Esophagus mucosa (tissue), 1 donor: ENCODE measurements around the gene ZRANB1. TPM values are rescaled to one million over a fixed set of nuclear protein-coding genes. Genes with fewer than 3 reads are reported as not detected.

Source experiments
- ATAC-seq: fragments of 200-7000 bp; cut with Tn5 transposase; one replicate; pipeline ENCODE4 v1.9.1; 2020
- total RNA-seq: library from RNA; stranded (reverse); gene quantifications from one replicate; pipeline ENCODE4 v1.2.4, GENCODE V29; 2023
- donor health status: DM: yes; HTN: yes; CAD: no.

ZRANB1 gene
- total RNA-seq, 1 donor from 2014 or later, result 14.2 TPM

DNA sequence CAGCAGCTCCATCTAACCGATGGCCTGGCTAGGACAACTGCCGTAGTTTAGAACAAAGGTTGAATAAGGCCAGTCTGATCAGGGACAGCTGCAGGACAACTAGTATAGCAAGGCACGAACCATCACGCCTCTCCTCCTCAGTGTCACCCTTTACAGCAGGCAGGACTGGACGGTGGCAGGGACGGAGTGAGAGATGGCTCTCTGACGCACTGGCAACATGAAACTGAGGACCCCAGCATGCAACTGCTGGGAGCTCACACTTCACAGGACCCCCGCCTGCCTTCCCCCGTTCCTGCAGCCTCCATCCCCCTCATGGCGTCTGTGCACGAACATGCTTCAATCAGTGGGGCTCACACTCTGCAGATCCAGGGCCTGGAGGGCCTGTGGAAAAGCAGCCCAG is 53.7 kb downstream of the ZRANB1 start:
- no peak for ATAC-seq

DNA sequence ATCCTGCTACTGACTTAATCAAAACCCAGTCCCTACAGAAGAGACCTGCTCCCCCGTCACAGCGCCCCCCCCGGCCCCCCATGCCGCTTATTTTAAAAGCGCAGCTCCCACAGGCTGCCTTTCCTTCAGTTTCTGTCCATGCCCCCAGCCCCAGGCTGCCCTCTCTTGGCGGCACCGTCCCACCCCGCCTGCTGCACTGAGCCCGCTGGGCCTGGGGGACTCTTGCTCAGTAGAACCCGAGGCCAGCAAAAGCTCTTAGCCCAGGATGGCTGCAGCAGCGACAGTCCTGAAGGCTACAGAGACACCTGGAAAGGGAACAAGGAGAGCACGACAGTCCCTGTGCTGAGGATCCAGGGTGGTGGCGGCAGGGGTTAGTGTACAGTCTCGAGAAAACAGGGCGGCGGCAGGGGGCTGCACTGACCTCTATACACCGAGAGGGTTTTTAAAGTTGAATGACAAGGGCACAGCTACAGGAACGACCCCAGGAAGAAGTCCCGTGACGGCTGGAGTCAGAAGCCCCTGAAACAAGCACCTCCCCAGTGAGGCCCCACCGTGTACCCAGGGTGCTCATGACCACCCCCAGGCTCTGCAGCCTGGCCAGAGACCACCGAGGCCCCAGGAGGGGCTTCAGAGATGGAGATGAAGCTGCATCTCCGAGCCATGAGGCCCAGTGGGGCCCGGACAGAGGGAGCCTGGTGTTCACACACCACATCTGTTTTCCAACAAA is 54.4 kb downstream of the ZRANB1 start:
- no peak for ATAC-seq

DNA sequence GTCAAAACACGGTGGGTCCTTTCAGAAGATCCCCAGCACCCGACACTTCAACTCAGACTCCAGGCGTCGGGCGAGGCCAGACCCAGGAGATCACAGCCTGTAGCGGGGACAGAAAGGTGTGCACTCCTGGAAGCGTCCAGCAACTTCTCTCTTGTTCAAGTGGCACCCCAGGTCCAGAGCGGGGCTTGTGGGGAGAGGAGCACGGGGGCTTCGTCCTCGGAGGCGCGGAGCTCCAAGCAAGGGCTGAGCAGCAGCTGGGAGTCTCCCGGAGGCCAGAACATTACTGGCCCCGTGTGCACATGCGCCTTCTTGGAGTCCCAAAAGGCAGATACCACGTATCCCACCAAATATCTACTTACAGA is 54.9 kb downstream of the ZRANB1 start:
- ATAC-seq, result no peak

DNA sequence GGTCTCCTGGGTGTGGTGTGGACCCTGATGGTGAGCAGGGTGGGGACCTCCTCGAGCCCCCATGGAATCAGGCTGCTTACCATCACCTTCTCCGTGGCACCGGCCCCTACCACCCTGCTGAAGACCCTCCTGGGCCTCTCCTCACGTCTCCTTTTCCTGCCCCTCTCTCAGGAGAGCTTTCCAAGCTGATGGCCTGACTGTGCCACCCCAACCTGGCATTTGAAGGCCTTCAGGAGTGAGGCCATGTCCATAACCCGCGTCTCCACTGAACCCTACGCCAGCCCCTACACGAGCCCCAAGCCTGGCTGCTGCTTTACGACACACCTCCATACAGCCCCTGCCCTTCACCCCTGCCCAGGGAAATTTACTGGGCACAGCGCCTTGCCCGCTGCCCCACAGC is 55.4 kb downstream of the ZRANB1 start:
- no peak for ATAC-seq

DNA sequence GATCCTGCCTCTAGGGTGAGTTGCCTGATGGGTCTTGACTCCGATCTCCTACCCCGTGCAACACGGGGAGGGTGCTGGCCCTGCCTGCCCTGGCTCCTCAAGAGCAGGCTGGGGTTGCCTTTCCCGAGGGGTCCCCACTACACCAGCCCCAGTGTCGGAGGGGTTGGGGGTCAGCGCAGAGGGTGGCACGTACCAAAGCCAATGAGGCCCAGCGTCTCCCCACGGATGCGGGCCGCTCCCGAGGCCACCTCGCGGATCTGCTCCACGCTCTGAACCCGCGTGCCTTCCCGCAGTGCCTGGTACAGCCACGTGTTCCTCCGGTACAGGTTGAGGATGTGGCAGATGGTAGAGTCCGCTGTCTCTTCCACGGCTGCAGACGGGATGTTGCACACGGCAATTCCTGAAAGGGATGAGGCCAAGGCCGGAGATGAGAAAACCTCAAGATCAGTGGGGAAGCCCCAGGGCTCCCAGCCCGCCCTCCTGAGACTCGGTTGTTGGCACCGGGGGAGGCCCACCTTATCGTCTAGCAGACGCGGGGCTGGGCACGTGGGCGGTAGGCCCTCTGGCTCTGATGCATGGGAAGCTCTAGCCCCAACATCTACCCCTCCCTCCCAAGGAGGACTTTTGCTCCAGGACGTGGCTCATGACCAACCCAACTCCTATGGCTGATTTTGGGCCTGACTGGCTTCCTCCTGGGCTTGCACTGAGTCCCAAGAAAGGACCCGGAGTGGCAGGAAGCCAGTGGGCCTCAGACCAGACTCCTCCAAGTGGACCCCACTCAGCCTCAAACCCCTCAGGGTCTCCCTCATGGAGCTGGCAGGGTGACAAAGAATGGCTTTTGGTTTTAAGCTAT is 56.1 kb downstream of the ZRANB1 start:
- no peak for ATAC-seq

DNA sequence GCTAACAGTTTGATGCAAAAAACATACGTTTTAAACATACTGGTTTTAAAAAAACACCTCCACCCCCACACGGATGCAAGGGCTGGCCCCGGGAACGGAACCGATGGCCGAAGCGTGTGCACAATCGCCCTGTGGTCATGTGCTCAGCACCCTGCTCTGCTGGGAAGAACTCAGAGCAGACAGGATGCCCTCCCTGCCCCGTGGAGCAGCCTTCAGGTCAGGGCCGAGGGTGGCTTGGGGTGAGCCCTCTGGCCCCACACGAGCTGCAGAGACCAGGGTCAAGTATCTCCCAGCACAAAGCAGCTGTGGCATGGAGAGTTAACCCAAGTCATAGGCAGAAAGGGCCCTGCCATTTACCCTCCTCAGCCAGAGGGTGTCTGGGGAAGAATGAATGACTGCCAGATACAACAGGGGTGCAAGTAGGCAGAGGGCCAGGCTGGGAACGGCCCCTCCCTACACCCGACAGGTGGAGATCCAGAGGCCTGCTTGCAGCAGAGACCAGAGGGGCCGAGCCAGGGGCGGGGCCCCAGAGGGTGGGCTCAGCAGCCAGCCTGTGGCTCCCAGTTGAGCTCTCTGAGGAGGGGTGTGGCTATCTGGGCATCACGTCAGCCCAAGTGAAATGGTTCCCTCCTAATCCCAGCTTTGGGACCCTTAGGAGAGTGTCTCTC is 56.8 kb downstream of the ZRANB1 start:
- ATAC-seq, result no peak

DNA sequence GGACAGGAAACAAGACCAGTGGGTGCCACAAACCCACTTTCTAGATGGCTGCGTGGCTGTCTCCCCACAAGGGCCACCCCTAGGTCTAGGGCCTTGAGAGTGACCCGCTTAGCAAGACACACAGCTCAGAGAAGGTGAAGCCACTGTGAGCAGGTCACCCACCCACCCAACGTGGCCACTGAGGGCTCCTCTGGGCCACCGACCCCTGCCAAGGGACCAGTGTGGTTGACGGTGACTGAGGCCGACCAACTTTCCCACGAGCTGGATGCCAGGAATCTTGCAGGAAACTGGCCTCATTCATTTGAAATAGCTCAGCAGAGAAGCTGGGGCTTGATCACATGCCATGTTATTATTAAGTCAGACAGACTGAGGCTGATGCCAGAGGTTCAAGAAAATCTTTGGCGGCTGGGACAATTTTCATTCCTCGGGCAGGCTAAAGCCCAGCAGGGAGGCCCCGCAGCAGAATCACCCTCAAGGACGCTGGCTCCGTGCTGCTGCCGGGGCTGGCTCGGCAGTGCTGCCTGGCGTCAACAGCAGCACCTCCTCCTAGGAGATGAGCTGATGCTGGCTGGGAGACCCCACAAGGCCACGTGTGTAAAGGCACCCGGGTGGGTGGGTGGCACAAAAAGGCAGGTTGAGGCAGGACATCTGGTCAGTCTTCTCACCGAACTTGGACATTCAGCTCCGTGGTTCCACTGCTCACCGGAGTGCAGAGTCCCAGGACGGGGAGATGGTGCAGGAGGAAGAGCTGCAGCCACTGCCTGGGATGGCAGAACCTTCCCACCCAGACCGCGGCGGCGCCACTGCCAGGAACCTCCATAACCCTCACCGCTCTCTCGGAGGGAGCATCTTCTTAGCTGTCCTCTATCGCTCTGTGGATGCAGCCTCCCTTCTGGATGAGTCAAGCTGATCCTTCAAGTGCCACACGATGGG is 57.8 kb downstream of the ZRANB1 start:
- no peak for ATAC-seq

DNA sequence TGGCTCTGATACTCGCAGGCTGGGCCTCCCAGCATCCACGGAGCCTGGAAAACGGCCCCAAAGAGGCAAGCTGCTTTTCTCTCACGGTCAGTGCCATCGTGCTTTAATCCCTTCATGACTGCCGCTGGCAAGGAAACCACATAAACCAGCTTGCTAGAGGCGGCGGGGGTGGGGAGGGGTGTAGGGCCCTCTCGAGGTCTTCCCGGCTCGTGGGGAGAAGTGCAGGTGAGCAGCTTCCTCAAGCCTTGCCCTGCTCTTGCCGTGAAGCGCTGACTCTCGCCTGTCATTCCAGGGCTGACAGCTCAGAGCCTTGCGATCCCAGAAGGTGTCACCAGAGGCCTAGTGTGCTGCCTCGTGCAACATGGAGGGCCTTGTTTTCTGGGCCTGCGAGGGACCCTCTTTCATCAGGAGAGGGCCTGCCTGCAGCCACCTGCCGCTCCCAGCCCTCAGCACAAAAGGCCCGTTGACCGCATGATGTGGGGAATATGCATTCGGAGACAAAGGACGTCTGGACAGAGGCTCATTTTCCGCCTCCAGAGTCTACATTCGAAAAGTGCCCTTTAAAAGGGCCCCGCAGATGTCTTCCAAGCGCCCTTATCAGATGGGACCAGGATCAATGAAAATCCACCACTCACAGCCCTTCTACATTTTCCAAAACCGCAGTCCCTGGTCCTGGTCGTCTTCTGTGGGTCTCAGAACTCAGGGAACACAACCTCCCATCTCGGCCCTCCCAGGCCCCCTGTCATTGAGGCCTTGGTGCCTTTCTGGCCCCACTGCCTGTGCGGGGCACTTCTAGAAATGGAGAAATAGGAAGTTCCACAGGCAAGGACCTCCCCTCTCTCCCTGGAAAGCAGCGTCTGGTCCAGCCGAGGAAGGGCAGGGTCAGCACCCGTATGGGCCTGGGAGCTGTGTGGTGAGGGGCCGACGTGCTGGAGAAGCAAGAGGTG is 58.7 kb downstream of the ZRANB1 start:
- peak; percentile 40 for ATAC-seq

DNA sequence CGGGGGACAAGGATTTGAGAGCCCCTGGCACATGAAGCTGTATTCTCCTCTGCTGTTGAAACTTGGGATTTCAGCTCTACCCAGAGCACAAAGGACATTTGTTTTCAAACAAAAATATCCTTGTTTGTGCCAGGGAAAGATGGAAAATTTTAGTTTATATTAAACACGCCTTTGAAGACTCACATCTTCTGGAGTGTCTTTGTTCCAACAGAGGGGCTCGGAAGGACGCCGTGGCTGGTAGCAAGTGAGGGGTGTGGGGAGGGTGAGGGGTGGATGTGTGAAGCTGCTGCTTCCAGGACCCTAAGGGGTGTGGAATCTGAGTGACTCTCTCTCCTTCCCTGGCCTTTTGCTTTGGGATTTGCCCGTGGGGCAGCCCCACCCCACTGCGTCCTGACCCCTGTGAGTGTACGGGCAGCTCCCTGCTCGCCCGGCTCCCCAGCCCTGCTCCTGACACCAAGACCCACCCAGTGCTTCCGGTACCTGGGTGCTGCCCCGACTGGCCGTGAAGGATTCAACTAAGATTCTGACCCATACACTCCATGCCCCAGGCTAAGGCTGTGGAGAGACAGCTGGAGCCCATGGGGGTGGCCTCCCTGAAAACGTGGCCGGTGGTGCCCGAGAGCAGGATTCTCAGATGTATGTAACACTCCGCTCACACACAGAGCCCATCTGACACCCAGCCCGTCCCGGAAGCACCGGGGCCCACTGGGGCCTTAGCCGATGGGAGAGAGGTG is 59.6 kb downstream of the ZRANB1 start:
- peak; percentile 82 for ATAC-seq

DNA sequence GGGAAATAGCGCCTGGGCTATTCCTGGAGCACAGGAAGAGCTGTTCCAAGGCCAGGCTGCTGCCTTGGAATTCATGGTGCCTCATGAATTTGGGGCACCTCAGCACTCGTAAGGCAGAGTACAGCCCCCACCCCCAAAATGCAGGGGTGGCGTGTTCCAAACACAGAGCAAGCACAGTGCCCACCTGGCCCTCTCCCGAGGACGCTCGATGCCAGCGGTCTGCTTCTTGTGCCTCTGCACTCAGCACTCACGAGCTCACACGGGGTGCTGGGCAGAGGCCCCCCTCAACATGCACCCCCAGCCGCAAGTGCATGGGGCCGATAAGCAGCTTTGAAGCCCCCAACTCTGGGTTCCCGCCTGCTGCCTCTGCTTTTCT is 60.1 kb downstream of the ZRANB1 start:
- ATAC-seq, result no peak

DNA sequence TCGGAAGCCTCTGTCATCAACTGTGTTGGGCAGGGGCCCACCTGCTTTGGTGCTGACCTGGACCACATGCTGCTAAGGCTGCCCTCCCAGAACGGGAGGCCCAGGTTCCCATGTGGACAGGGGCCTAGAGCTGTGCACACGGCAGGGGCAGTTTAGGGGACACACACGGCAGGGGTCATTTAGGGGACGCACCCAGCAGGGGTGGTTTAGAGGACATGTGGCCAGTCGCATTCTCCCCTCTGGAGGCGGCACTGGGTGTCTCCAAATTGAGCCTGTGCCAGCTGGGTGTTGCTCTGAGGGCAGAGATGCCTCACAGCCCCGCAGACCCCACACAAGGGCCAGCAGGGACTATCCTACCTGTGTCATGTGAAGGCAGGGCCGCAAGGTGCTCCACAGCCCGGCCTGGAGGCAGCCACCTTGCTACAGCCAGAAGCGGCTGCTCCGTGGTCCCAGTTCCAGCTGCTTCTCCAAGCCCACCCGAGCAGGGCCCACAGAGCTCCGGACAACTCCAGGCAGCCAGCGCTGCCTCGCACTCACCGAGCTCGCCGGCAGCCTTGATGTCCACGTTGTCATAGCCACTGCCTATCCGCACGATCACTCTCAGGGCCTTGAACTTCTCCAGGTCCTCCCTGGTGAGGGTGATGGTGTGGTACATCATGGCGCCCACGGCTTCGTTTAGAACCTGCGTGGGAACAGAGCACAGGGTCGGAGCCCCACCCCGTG is 60.7 kb downstream of the ZRANB1 start:
- ATAC-seq, result no peak

DNA sequence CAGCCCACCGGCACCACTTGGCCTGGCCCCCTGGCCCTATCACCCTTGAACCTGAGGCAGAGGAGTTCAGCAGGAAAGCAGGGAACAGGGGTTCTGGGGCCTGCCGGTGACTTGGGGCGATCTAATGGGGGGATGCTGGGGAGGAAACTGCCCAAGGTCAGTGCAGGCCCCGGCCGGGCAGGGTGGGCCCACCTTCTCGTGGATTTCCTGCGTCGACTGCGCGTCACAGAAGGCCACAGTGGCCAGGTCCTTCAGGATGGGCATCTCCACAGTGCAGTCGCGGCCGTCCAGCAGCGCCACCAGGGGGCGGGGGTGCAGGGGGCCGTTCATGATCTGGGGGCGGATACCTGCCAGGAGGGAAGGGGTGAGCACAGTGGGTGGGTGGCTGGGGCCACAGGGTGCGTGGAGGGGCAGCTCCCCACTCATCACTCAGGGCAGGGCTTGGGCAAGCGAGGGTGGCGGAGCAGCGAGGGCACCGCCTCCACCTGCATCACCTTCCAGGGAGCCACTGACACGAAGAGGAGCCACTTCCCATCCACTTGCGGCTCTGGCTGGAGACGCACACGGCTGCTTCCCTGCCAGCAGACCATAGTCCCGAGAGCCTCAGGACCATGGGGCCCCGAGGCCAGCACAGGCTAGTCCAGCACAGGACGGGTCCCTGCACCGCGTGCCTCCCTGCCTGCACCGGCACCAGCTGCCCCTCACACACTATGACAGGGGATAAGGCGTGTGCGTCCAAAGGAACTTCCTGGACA is 61.4 kb downstream of the ZRANB1 start:
- no peak for ATAC-seq

DNA sequence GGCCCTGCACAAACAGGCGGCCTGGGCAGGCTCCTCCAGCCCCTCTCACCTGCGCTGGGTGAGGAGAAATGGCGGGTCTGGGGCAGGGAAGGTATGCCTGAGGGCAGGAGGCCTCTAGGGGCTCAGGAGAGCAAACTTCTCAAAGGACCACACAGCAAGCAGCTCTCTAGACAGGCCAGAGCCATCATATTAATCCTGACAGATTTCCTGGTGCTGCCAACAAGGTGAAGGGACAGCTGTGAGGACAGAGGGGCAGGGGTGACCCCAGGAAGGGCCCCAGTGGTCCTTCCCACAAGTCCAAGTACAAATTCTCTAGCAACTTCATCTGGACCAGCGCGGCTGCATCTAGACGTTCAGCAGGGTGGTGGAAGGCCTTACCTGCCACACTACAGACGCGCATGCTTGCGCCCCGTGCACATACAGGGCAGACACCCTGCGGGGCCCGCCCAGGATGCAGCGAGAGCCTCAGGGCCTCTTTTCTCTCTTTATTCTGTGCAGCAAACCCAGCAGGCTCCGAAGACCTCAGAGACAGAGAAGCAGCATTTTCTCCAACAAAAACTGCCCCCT is 62.1 kb downstream of the ZRANB1 start:
- no peak for ATAC-seq

DNA sequence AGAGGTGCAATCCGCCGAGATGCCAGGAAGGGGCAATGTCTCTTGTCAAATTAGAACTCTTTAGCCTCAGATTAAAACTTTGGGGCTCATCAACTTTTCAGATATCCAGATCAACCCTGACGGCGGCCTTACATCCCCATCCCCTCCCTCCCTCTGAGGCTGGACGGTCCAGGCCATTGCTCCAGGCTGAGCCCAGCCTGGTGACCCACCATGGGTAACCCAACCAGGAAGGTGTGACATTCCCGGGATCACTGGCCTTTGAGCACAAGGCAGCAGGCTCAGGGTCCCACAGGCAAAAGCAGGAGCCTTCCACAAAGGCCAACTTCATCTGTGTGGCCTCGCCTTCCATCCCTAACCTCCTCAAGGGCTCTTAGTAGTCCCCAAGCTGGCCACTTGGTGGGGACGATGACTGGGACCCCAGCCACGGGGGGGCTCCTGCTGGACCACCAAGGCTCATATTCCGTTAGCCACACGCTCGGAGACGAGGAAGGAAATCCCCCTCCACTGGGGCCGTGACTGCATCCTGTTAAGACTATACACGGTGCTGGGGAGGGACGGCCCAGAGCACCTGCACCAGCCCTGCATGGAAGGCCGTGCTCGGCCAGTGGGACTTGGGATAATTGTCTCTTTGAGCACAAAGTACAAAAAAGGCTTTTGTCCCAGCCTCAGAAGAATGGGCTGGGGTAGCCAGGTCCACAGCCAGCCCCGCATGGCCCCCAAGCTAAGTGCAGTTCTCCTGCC is 62.8 kb downstream of the ZRANB1 start:
- ATAC-seq, result no peak

DNA sequence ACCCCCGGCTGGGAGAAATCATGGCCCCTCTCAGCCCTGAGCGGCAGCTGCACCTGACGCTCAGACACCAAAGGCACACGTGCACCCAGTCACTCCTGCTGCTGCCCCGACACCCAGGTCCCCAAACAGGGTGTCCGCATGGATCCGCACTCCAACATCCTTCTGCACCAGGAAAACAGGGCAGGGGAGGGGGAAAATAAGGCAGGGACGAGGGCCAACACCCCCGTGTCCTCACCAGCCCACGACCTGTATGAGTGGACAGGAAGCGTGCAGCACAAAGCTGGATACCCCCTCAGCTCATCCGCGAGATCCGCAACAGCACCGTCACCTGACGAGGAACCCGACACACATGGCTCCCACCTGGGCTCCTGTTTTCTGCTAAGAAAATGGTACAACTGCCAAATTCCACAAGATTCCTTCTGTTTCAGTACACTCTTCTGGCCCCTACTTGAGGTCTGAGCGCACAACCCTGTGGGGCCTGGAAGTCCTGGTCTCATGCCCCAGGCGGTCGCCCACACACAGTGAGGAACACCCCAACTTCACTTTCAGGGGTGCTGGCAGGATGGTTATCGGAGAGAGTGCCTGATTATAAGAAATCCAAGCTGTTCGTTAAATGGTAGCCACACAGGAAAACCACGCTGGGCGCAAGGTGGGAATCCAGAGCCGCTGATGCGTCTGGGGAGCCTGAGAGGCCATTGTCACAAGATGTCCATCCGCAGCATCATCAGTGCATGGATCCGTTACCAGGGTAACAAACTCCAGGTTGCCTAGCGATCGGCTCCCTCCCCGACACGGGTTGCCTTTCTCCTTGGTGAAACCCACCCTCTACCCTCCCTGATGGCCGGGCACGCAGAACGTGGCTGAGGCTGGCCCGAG is 63.6 kb downstream of the ZRANB1 start:
- ATAC-seq, result no peak

DNA sequence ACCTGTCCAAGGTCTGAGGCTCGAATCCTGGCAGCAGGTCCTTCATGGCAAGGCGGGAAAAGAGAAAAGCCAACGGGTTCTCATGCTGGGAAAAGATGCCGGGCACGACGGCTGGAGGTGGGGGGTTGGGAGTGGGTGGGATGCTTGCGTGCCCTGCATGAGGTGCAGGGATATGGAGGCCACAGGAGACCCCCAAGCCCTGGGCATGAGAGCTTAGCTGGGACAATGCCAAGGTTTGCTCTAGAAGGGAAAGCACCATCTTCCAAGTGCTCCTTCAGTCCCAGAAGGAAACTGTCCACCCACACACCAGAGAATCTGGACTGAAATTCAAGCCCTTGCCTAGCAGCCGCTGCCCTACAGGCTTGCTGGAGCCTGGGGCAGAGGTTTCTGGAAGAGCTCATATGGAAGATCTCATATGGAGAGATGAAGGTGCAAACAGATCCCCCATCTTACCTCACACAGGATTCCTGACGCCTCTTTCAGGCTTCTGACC is 64.3 kb downstream of the ZRANB1 start:
- ATAC-seq, result no peak

DNA sequence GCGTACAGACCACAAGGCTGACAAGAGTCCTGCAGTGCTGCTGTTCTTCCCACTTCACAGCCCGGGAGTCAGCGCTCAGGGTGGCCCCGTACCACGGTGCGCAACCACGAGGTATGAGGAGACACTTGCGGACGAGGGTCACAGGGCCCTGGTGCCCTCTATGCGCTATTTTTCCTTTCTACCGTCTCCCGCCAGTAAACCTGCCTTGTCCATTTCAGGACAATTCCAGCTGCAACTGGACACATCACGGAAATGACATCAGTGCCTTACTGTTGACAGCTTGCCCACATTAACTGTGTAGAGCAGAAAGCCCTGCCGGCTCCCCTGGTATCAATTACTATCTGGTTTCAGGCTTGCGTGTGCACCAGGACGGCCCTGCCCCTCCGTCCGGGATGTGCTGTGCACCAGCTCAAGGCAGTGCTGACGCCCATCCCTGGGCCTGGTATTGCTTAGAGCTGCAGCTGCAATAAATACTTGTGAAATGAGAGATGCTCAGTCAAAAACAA is 65.1 kb downstream of the ZRANB1 start:
- ATAC-seq, result no peak
